ENCODE data around the gene MYOD1.

DNA sequence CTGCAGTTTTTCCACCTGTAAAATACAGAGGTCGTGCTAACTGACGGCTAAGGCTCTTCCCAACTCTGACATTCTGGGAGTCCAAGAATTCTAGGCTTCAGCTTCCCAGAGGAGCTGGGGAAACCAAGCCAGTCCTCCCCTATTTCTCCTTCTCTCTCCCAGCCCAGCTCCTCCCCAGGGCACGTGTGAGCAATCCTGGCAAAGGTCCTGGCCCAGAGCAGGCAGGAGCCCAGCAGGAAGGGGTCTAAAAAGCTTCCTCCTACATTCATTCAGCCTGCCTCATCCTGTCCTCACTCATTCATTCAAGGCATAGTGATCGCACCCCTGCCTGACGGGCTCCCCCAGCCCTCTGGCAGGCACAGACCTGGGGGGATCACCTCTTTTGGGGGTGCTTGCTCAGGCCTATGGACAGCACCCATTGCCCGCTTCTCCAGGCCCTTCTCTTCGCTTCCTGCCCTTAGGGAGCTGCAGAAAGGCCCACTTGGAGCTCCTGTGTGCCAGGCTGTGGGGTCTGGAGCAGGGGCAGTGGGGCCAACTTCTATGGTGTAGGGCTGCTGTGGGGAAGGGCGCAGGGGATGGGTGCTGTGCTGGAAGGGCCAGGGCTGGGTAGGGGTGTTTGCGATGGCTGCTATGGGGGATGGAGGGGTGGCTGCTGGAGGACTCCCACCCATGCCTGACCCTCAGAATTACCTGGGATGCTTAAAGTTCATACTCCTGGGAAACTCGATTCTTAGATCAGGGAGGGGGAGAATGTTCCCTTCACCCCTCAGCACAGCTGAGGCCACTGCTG is 25.0 kb downstream of the MYOD1 start:
- TF ChIP-seq, protein P1, sequence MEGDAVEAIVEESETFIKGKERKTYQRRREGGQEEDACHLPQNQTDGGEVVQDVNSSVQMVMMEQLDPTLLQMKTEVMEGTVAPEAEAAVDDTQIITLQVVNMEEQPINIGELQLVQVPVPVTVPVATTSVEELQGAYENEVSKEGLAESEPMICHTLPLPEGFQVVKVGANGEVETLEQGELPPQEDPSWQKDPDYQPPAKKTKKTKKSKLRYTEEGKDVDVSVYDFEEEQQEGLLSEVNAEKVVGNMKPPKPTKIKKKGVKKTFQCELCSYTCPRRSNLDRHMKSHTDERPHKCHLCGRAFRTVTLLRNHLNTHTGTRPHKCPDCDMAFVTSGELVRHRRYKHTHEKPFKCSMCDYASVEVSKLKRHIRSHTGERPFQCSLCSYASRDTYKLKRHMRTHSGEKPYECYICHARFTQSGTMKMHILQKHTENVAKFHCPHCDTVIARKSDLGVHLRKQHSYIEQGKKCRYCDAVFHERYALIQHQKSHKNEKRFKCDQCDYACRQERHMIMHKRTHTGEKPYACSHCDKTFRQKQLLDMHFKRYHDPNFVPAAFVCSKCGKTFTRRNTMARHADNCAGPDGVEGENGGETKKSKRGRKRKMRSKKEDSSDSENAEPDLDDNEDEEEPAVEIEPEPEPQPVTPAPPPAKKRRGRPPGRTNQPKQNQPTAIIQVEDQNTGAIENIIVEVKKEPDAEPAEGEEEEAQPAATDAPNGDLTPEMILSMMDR (IDR thresholded peaks at IDR 0.05; ENCODE audit: insufficient read depth, low read length) = no peak
- TF ChIP-seq POLR2AphosphoS5 (IDR thresholded peaks at IDR 0.05; ENCODE audit: low read depth) = no peak
- TF ChIP-seq, protein P2, sequence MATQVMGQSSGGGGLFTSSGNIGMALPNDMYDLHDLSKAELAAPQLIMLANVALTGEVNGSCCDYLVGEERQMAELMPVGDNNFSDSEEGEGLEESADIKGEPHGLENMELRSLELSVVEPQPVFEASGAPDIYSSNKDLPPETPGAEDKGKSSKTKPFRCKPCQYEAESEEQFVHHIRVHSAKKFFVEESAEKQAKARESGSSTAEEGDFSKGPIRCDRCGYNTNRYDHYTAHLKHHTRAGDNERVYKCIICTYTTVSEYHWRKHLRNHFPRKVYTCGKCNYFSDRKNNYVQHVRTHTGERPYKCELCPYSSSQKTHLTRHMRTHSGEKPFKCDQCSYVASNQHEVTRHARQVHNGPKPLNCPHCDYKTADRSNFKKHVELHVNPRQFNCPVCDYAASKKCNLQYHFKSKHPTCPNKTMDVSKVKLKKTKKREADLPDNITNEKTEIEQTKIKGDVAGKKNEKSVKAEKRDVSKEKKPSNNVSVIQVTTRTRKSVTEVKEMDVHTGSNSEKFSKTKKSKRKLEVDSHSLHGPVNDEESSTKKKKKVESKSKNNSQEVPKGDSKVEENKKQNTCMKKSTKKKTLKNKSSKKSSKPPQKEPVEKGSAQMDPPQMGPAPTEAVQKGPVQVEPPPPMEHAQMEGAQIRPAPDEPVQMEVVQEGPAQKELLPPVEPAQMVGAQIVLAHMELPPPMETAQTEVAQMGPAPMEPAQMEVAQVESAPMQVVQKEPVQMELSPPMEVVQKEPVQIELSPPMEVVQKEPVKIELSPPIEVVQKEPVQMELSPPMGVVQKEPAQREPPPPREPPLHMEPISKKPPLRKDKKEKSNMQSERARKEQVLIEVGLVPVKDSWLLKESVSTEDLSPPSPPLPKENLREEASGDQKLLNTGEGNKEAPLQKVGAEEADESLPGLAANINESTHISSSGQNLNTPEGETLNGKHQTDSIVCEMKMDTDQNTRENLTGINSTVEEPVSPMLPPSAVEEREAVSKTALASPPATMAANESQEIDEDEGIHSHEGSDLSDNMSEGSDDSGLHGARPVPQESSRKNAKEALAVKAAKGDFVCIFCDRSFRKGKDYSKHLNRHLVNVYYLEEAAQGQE (IDR thresholded peaks at IDR 0.05; ENCODE audit: insufficient replicate concordance, low read depth) = no peak
